ENCODE data around the gene PSTPIP2.
"Not testable (repeated sequence)": the region's sequence is repeated elsewhere in the genome, so short reads cannot be mapped to it uniquely, and the experiment has no call there.

PSTPIP2 gene

GRCh38 chr18:46070232-46070631, 1.8 kb downstream of the PSTPIP2 start:
- in situ Hi-C loops (cut with MboI; ENCODE audit: low sequenced_read_pairs) = no loop called here

DNA sequence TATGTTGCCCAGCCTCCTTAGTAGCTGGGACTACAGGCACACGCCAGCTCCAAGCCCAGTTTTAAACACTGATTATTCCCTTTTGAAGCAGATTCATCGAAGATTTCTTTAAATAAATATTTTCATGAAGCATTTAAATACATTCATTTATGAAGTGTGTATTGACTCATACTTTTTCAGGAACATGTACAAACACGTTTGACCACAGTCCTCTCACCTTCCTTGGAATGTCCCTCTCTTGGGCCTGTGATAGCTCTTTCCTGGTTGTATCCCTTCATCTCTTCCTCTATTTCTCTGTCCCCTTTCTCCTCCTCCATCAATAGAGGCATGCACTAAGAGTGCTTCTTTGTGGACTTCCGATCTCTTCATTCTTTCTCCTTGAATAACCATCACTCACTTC, 2.5 kb downstream of the PSTPIP2 start:
- in situ Hi-C loops (cut with MboI; ENCODE audit: low sequenced_read_pairs) = no loop called here

GRCh38 chr18:46068763-46069162, 3.3 kb downstream of the PSTPIP2 start:
- in situ Hi-C loops (cut with MboI; ENCODE audit: low sequenced_read_pairs) = no loop called here

- in situ Hi-C loops (cut with MboI; ENCODE audit: low sequenced_read_pairs) = no loop called here
Observed at GRCh38 chr18:46067438-46068007, 4.5 kb downstream of the PSTPIP2 start.

DNA sequence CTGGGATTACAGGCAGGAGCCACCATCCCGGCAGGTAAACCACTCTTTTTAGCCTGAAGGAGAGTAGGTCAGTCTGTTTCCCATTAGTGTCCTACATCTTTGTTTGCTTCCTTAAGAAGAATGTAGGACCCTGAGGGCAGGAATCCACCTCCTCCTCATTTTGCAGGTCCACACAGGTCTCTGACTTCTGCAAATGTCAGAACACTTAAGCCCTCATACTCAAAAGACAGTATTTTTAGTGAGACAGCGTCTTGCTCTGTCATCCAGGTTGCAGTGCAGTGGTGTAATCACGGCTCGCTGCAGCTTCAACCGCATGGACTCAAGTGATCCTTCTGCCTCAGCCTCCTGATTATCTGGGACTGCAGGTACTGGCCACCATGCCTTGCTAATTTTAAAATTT, 9.3 kb downstream of the PSTPIP2 start:
- in situ Hi-C loops (cut with MboI; ENCODE audit: low sequenced_read_pairs) = no loop called here

GRCh38 chr18:46061796-46062195, 10.3 kb downstream of the PSTPIP2 start:
- in situ Hi-C loops (cut with MboI; ENCODE audit: low sequenced_read_pairs) = no loop called here

DNA sequence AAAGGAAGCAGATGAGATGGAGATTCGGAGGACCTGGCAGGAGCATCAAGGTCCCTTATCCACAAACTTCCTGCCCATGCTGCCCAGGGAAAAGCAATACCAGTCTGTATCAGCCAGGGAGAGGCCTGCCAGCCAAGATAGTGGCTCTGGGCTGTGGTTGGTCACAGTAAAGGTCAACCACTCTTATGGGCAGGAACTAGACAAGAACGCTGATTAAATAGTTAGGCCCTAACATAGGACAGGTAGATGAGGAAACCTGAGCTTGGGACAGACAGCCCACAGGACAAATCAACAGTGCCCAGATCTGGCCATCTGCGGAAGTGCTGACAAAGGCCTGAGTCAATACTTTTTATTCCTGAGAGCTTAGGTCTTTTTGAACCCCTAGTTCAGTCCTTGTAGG, 10.7 kb downstream of the PSTPIP2 start:
- in situ Hi-C loops (cut with MboI; ENCODE audit: low sequenced_read_pairs) = no loop called here

DNA sequence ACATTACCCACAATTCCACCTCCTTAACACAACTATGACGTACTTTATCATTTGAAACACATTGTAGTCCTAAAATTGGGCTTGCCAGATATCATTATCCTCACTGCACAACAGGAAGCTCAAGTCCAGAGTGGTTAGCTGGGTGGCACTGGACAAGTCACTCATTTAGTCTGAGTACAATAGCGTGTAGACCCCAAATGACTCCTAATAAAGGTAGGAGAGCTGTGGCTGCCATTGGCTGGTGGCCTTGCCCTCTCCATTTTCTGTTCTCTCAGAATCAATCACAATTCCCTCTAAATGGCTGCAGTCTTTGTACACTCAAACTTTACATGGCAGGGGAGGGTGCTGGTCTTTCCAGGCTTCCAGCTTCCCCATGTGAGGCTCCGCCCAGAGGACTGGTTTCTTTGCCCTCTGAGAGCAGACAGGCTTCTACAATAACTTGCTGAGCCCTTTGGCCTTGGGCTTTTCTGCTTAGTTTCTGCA, 11.7 kb downstream of the PSTPIP2 start:
- in situ Hi-C loops (cut with MboI; ENCODE audit: low sequenced_read_pairs) = no loop called here

GRCh38 chr18:46055838-46056230, 16.2 kb downstream of the PSTPIP2 start:
- in situ Hi-C loops (cut with MboI; ENCODE audit: low sequenced_read_pairs) = no loop called here

DNA sequence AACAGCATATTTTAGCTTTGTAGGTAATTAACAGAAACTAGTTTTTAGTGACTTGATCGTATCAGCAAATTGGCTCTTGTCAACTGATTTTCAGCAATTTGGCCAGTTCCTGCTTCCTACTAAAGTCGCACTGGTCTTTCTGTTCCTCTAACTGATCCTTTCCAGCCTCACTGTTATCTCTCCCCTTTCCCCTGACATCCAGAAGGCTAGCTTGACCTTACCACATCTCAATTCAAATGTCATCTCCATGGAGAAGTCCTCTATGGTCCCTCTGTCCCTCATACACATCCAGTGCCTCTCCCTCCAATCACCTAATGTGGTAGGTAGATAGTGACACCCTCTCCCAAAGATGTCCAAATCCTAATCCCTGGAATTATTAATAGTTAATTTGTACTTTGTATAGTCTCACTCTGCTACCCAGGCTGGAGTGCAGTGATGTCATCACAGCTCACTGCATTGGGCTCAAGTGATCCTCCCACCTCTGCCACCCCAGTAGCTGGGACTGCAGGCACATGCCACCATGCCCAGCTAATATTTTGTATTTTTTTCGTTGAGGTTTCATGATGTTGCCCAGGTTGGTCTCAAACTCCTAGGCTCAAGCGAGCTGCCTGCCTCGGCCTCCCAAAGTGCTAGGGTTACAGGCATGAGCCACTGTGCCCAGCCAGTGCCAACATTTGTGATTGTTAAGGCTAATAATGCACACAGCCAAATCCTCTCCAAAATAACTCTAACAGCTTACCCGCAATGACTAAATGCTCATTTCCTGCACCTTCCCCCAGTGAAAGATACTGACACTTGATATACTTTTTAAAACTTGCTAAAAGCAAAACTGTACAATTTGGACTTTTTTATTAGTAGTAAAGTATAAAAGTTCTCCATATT, 16.9 kb downstream of the PSTPIP2 start:
- in situ Hi-C loops (cut with MboI; ENCODE audit: low sequenced_read_pairs) = no loop called here

- in situ Hi-C loops (cut with MboI; ENCODE audit: low sequenced_read_pairs) = no loop called here
Observed at GRCh38 chr18:46053368-46054095, 18.5 kb downstream of the PSTPIP2 start.

DNA sequence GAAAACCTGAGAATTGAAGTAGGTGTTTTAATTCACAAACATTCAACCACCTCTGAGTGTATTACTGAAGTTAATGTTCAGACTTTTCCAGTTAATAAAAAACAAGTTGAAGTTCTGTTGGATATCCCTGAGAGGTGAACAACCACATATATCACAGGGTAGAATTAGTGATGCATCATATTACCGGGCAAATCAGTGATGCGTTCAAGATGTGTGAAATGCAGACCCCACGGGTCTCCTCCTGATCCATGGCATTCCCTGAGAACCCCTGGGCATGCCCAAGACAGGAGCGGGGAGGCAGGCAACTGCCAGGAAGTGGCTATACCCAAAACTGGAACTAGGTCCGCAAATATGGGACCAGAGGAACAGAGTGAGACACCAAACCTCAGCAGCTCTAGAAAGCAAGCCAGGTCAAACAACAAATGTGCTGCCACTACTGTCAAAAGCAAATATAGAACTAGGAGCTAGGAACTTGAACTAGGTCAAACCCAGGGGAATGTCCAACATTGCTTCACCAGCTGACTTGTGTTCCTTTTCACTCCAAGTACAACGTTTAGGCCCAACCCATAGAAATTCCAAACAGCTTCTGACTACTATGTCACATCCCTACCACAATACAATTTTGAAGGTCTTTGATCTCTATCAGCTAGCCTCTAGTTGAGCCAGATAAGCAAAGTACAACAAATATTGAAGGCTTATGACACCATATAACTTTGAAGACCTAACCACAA, 20.2 kb downstream of the PSTPIP2 start:
- in situ Hi-C loops (cut with MboI; ENCODE audit: low sequenced_read_pairs) = no loop called here

DNA sequence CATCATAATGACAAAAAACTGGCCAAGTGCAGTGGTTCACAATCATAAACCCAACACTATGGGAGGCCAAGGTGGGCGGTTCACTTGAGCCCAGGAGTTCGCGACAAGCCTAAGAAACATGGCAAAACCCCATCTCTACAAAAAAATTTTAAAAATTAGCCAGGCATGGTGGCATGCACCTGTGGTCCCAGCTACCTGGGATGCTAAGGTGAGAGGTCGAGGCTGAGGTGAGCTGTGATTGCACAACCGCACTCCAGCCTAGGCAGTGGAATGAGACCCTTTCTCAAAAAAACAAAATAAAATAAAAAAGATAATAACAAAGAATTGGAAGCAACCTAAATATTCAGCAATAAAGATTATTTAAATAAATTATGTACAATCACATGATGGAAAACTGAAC, 21.8 kb downstream of the PSTPIP2 start:
- in situ Hi-C loops (cut with MboI; ENCODE audit: low sequenced_read_pairs) = no loop called here

- in situ Hi-C loops (cut with MboI; ENCODE audit: low sequenced_read_pairs) = no loop called here
Observed at GRCh38 chr18:46048641-46049040, 23.4 kb downstream of the PSTPIP2 start.

GRCh38 chr18:46047369-46047768, 24.7 kb downstream of the PSTPIP2 start:
- in situ Hi-C loops (cut with MboI; ENCODE audit: low sequenced_read_pairs) = not testable (repeated sequence)

DNA sequence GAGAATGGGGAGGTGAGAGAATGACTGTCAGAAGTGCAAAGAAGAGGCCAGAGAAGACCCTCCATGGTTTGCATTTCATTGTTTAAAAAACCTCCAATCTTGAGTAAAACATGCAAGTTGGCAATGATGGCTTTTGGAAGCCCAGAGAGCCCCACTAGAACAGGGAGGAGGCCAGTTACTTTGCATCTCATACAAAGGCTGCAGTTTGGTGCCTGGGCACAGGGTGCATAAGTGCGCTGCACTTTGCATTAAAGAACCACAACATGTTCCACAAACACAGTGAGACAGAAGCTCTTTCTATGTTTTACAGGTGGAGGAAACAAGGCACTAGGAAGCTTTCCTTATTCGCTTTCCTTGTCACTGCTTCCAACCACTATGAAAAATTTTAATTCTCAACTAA, 25.4 kb downstream of the PSTPIP2 start:
- in situ Hi-C loops (cut with MboI; ENCODE audit: low sequenced_read_pairs) = no loop called here

DNA sequence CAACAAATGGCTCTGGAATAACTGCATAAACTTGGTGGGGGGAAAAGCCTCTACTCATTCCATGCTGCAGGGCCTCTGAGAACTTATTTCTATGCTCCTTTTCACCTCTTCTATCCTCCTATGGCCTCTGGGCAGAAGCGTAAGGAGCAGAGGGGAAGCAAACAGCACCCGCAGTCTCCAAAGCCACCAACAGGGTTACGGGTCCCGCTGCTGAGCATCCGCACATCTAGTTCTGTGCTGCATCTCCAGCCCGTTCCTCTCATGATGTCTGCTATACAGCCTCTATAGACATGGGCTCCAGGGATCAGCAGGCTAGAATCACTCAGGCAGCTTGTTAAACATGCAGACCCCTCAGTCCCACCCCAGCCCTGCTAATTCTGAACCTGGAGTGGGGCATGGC, 25.9 kb downstream of the PSTPIP2 start:
- in situ Hi-C loops (cut with MboI; ENCODE audit: low sequenced_read_pairs) = no loop called here

DNA sequence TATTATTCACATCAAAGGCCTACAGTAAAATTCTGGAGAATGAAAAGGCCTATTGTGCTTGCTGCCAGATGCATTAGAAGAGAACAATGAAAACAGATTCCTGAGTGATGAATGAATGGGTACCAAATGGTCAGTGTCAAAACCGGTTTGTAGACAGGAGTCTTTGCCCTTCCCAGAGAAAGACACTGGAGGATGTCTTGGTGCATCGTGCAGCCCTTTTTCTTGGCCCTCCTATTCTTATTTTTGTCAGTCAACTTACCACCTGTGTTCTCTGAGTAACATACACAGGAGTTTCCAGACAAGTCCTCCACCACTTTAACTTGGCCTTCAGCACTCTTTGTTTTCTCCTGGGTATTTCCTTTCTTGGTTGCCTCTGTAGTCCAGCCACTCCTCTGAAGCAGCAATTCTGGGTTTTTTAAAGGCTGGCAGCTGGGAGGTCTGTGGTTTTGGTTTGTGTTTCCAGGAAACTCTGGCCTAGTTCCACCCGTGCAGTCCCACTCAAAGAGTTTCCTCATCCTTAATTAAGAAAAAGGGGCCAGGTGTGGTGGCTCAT, 29.4 kb downstream of the PSTPIP2 start:
- in situ Hi-C loops (cut with MboI; ENCODE audit: low sequenced_read_pairs) = no loop called here

GRCh38 chr18:46040747-46041104, 31.3 kb downstream of the PSTPIP2 start:
- in situ Hi-C loops (cut with MboI; ENCODE audit: low sequenced_read_pairs) = no loop called here

- in situ Hi-C loops (cut with MboI; ENCODE audit: low sequenced_read_pairs) = no loop called here
Observed at GRCh38 chr18:46040033-46040746, 31.9 kb downstream of the PSTPIP2 start.

Data from HL-60/S4 treated with phorbol 12-myristate 13-acetate at 8.2 ng/mL for 4 days and 3 days (cell line).